HG02678 (cell line): ENCODE measurements around the gene LILRA1.
"Not testable (repeated sequence)": the region's sequence is repeated elsewhere in the genome, so short reads cannot be mapped to it uniquely, and the experiment has no call there.

ENCODE experiments used
- ATAC-seq: cut with Tn5 transposase; IDR thresholded peaks from one replicate; pipeline ENCODE4 v1.9.1; 2021; ENCODE audit warnings: mild to moderate bottlenecking, moderate library complexity; ENCODE audit not compliant: unreplicated experiment

The LILRA1 gene

DNA sequence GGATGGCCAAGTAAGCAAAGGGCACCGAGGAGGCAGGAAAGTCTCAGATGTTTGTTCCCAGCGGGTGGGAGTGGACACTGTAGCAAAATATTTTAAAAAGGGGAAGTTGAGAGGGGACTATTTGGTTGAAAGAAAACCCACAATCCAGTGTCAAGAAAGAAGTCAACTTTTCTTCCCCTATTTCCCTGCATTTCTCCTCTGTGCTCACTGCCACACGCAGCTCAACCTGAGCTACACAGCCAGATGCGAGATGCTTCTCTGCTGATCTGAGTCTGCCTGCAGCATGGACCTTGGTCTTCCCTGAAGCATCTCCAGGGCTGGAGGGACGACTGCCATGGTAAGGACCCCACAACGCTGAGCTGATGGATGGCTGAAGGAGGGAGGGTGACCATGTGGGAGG is at the start of gene LILRA1:
TSS of gene LILRA1 (plus strand) at position 188 of the 400 bp plus-strand sequence. CDS start 613 bp downstream, outside the sequence.
- ATAC-seq, result not testable (repeated sequence)

GRCh38 chr19:54548806-54549205 is 44.6 kb upstream of the LILRA1 start:
- no peak for ATAC-seq

- ATAC-seq, result no peak
Observed at GRCh38 chr19:54549224-54549623, 44.2 kb upstream of the LILRA1 start.

GRCh38 chr19:54551293-54551692 is 42.1 kb upstream of the LILRA1 start:
- no peak for ATAC-seq

- no peak for ATAC-seq
Observed at GRCh38 chr19:54551950-54552912, 41.2 kb upstream of the LILRA1 start.

DNA sequence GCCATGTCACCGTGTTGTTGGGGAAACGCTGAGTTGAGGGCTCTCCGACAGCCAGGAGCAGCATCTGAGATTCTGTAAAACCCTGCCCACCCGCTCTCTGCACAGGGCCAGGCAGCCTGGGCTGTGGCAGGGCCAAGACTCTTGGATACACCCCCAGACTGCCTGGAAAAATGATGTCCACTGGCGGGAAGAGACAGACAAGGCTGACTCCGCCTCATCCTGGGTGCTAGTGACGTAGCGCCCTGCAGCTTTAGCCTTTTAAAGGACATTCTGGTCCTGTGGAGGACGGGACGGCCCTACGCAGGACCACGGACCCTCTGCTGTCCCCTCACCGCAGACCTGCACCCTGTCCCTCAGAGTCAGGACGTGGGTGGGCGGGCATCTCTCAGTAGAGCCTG is 40.5 kb upstream of the LILRA1 start:
- no peak for ATAC-seq

GRCh38 chr19:54554006-54554405 is 39.4 kb upstream of the LILRA1 start:
- ATAC-seq, result no peak

DNA sequence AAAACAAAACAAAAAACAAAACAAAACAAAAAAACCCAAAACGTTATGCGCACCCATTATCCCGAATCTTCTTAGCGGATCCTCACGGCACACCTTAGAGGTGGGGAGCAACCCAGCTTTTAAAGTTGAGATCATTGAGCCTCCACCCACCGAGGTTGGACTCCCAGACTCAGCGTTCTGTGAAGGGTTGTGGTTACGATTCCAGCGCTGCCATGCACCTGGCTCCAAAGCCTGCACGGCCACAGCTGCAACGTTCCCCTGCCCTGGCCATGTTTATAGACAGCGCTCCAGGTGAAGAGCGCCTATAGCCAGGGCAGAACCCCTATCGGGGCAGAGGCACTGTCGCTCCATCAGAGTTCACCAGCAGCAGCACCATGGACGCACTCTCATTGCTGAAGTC is 38.5 kb upstream of the LILRA1 start:
- no peak for ATAC-seq

- ATAC-seq, result no peak
Observed at GRCh38 chr19:54556194-54556593, 37.2 kb upstream of the LILRA1 start.

- no peak for ATAC-seq
Observed at GRCh38 chr19:54558339-54558738, 35.1 kb upstream of the LILRA1 start.

DNA sequence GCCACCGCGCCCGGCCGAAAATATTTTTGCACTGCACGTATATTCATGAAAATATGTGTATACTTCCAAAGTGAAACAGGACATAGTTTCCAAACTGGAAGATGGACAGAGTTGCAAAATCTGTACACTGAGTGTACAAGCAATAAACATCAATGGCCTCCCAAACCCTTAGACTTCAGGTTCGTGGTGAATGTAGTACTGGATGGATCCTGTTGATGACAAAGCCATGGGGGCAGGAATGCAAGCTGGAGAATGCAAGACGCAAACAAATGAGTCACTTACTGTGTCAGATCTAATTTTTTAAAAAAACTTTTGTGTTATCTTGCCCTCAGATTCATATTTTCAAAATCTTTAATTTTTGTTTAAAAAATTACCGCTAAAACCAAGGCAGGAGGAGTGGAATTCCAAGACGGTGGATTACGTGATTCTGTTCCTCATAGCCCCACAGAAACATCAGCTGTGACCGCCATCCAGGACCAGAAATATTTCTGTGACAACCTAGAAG is 32.5 kb upstream of the LILRA1 start:
- ATAC-seq, result no peak

- ATAC-seq, result no peak
Observed at GRCh38 chr19:54561840-54562239, 31.6 kb upstream of the LILRA1 start.

DNA sequence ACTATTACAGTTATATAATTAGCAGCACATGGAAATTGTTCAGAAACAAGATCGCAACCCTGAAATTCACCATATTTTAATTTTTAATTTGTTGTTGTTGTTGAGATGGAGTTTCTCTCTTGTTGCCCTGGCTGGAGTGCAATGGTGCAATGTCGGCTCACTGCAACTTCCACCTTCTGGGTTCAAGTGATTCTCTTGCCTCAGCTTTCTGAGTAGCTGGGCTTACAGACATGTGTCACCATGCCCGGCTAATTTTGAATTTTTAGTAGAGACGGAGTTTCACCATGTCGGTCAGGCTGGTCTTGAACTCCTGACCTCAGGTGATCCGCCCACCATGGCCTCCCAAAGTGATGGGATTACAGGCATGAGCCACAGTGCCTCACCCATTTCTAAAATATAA is 30.2 kb upstream of the LILRA1 start:
- not testable (repeated sequence) for ATAC-seq

- no peak for ATAC-seq
Observed at GRCh38 chr19:54570316-54570715, 23.1 kb upstream of the LILRA1 start.

- not testable (repeated sequence) for ATAC-seq
Observed at GRCh38 chr19:54571715-54572615, 21.5 kb upstream of the LILRA1 start.

DNA sequence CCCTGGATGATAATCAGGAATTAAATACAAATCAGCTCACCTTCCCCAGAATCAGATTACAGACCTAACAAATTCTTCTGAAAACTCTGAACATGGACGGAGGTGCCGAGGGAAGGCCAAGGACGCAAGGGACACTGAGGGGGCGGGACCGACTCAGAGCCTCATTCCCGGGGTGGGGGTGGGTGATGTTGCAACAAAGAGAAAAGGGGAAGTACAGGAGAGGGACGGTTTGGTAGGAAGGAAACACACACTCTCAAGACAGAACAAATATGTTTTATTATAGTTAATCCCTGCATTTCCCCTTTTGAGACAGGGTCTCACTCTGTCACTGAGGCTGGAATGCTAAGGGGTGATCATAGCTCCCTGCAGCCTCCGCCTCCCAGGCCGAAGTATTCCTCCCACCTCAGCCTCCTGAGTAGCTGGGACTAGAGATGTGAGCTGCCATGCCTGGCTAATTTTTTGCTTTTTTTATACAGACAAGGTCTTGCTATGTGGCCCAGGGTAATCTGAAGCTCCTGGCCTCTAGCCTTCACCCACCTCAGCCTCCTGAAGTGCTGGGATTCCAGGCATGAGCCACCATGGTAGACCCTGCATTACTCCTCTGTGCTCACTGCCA is 20.6 kb upstream of the LILRA1 start:
- ATAC-seq, result no peak

DNA sequence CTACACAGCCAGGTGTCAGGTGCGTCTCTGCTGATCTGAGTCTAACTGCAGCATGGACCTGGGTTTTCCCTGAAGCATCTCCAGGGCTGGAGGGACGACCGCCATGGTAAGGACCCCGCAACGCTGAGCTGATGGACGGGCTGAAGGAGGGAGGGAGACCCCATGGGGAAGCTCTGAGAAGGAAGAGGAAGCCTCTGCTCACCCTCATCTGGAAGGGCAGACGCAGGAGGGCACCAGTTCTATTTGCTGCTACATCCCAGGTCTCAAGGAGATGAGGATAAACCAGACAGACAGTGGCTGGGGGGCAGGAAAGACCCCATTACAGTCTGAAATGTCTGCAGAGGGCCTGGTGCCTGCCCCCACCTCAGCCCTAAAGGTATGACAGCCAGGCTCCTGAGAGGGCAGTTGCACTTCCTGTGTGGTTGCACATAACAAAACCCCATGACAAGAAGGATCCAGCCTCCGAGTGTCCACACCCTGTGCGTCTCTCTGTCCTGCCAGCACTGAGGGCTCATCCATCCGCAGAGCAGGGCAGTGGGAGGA is 20.0 kb upstream of the LILRA1 start, which contains the start of gene LILRA2:
TSS of gene LILRA2 (plus strand) at position 461 of the 543 bp plus-strand sequence. CDS start 89 bp downstream, outside the sequence.
- no peak for ATAC-seq

DNA sequence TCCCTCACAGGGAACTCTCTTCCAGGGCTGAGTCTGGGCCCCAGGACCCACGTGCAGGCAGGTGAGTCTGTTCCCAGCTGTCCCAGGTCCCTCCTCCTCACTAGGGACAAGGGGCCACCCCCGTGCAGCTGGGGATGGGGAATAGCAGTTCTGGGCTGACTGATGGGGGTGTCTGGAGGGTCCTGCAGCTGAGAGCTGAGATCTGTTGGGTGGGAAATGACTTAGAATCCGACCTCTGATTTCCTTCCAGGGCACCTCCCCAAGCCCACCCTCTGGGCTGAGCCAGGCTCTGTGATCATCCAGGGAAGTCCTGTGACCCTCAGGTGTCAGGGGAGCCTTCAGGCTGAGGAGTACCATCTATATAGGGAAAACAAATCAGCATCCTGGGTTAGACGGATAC is 19.4 kb upstream of the LILRA1 start:
- no peak for ATAC-seq

DNA sequence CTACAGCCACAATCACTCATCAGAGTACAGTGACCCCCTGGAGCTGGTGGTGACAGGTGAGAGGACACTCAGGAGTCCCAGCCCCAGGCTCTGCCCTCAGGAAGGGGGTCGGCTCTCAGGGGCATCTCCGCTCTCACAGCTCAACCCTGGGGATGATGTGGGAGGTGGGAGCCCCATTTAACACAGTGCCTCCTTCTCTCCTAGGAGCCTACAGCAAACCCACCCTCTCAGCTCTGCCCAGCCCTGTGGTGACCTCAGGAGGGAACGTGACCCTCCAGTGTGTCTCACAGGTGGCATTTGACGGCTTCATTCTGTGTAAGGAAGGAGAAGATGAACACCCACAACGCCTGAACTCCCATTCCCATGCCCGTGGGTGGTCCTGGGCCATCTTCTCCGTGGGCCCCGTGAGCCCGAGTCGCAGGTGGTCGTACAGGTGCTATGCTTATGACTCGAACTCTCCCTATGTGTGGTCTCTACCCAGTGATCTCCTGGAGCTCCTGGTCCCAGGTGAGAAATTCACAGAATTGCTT is 18.8 kb upstream of the LILRA1 start:
- no peak for ATAC-seq

GRCh38 chr19:54575205-54575604 is 18.2 kb upstream of the LILRA1 start:
- ATAC-seq, result not testable (repeated sequence)
